Renal cortex interstitium (tissue), 11 donors: Measurements from ENCODE around the gene MTCL3.
A peak's percentile ranks its signal among the peaks of the same experiment; 100 is the strongest.

Experiments used
- DNase-seq, 11 donors: peaks; one replicate each; pipeline ENCODE4 v3.0.0-alpha.2; 2013; ENCODE audit warnings: low read depth in 9 of 11, low spot score in 4 of 11; ENCODE audit errors: extremely low read depth in 1 of 11

Gene MTCL3

DNA sequence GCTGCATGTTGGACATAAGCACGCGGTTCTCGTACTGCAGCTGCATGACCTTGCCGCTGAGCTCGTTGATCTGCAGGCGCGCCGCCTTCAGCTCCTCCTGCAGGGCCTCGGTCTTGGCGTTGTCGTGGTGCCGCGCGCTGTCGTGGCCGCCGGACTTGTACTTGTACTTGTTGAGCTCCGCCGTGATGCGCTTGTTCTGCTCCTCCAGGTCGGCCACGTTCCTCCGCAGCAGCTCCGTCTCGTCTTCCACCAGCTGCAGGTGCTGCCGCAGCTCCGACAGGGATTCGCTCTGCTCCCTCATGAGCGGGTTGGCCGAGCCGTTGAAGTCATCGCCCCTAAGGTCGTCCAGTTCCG is 43.3 kb downstream of the MTCL3 start:
- no peak for DNase-seq

- no peak for DNase-seq
Observed at GRCh38 chr6:127475135-127475822, 43.9 kb downstream of the MTCL3 start.

DNA sequence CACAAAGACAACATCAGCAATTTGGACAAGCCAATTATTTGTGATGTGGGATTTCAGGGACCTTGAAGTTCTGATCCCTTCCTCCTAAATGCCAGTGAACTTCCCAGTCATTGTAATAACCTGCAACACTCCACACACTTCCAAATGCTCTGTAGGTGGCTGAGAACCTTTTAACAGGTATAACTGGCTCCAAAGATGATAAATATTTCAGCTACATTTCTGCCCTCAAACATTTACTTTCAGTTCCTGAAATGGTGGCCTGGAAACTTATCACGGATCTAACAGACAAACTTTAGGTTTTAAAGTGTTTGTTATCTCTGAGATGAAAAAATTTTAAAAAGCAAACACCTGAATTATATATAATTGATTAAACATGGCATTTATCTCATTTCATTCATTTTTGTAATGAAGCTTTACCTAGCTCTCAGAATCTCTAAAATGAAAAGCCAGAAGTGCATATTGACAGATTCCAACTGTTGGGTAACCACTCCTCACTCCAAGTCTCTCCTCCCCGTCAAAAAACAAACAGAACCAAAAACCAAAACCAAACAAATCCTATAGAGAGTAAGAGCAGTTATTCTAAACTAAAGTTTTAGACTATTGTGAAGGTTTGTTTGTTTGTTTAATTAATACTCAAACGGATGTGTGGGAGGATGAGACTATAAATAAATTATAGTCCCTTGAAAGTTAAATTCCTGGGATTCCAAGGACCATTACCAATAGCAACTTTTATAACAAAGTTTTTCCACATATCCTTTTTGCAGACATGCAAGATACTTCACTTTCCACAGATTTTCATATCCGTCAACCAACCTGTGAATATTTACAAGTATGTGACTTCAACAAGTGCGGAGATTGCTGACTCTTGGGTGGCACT is 47.5 kb downstream of the MTCL3 start:
- no peak for DNase-seq

- DNase-seq, result no peak
Observed at GRCh38 chr6:127468936-127469335, 50.2 kb downstream of the MTCL3 start.

DNA sequence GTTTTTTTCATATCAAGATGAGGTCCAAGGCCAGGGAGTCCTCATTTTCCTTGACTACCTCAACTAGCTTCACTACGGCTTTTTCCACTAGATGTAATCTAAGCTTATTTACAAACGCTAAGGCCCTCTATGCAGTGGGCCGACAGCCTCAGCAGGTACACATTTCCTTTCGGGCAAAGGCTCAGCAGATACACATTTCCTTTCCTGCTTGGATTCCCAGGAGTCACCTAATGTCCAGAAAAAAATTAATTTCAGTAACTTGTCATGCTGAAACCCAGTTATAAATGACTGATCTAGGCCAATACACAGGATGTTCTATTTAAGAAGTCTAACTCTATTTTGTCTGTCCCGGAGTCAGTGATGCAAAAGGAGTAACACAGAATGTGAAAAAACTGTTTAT is 52.7 kb downstream of the MTCL3 start:
- DNase-seq, result no peak

DNA sequence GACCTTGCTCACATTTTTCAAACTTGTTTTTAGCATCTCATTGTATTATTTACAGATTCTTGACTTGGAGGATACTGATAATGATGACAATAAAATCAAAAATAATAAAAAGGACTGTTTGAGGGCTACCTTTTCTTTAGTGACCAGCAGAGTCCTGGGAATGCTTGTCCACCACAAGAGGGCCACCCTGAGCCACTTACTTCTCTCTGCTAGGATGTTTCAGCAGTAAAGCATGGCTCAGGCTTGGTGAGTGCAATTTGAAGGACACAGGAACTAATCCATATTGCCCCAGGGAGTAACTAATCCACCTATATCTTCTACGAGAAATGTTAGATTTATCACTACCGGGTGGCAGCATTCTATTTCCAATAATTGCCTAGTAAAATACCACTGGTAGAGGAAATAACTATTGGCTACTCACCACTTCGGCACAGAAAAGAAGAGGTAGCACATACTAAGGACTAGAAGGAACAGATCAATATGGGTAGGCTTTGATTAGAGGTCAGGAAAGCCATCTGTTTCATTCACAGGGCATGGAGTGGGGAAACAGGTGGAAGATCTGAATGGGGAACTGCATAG is 54.2 kb downstream of the MTCL3 start:
- peak in 10 of 11 donors; percentile 23 to 52 (median 38) for DNase-seq

- no peak for DNase-seq
Observed at GRCh38 chr6:127464161-127464880, 54.8 kb downstream of the MTCL3 start.

GRCh38 chr6:127463056-127463455 is 56.1 kb downstream of the MTCL3 start:
- no peak for DNase-seq

DNA sequence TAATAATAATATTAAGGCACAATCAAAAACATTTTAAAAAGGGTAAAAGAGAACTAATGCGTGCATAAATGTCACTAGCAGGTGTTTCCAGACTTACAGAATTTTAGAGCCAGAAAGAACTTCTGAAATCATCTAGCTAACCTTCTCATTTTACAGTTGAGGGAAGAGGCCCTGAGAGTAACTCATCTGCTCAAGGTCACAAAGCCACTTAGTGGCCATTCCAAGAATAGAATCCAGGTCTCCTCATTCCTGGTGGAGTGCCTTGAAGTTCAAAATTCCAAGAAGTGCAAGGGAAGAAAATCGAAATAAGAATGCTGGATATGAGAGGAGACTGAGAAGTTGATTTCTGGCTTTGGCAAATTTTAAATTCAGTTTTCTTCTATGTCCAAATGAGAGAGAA is 56.8 kb downstream of the MTCL3 start:
- no peak for DNase-seq

DNA sequence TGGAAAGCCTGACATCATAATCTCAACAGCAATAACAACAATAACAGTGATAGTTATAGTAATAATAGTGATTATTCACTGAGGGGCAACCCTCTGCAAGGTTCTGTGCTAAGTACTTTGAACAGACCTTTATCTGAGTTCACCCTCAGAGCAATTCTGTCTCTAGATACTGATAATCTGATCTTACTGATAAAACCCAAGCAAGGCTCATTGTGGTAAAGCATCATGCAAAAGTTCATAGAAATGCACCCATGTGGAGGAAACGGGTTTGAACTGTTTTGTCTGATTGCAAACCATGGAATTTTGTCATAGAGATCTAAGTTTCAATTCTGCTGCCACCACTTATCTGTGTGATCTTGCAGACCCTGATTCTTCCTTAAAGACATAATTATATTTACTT is 58.7 kb downstream of the MTCL3 start:
- DNase-seq, result no peak

DNA sequence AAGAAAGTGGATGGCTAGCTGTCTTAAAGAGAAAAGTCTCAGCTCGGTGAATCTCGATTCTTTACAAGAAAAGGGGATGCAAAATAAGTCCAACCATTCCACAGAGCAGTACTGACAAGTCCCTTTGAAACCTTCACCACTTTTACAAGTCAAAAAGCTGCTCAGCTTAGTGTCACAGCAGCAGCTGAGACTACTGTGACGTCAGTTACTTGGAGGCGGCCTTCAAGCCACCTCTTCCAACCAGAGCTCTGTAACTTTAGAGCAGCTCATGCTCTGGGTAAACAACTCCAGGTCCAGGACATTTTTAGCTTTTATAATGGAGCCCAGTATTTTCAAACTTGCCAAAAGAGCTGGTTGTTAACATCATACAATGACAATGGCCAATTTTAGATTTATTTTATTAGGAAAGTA is 59.9 kb downstream of the MTCL3 start, which contains the start of gene KIAA0408:
TSS of gene KIAA0408 (minus strand) at position 159 of the 411 bp plus-strand sequence. CDS start 5,408 bp downstream, outside the sequence.
- peak; percentile 44 to 81 (median 63) for DNase-seq

GRCh38 chr6:127458817-127459216 is 60.3 kb downstream of the MTCL3 start:
- no peak for DNase-seq

DNA sequence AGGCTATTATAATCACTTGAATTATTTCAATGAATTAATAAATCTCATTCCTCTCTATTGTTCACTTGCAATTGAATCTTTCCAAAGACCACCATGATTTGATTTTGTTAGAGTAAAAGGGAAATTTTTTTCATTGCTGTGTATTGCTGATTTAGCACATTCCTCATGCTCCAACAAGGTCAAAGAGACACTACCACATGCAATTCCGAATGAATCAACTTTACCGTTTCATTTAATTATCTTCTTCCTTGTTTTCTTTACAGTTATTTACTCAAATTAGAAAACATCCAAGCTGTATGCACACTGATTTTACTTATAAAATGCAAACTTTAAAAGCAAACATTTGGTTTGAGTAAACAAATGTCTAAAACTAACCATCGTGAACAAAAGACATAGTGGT is 60.9 kb downstream of the MTCL3 start:
- DNase-seq, result no peak

DNA sequence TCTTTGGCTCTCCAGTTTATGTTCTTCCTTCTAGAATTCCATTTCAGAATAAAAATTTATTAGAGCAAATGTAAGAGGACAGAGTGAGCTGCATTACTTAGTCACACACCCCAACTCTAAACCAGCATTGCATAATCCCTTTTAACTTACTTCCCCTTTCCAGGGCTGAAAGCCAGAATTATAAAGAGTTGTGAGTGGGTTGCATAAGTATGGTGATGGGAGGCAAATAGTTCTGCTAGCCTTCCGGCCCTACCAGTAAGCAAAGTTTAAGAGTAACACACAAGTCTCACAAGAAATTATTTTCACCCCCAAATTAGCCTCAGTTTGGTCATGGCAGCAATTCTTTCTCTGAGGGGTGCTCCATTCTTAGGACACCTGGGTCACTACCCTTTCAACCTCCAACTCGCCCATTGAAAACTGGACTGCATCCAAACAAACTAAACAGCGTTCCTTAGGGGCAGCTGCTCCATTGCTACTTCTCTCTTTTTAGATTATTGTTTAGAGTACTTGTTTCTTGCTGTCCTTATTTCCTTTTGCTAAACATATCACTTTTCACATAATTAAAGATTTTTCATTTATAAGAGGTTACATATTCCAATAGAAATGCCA is 61.6 kb downstream of the MTCL3 start:
- no peak for DNase-seq

DNA sequence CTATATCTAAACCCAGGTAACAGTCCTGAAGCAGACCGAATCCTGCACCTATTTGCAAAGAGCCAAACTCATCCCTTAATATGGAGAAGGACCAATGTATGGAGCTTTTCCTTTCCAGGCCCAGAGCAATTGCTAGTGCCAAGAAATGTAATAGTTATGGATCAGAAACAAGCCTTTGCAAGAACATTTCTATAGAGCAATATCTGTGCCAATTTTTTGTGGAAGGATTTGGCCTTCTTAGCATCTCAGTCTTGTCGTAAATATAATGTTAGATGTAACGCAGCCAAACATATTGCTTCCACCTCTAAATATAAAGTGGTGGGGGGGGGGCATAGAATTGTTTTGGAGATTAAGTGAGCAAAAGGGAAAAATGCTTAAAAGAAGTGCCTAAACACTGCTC is 62.7 kb downstream of the MTCL3 start:
- DNase-seq, result no peak

GRCh38 chr6:127453845-127454619 is 65.1 kb downstream of the MTCL3 start:
- no peak for DNase-seq

GRCh38 chr6:127452803-127453202 is 66.3 kb downstream of the MTCL3 start:
- no peak for DNase-seq

GRCh38 chr6:127451388-127451787 is 67.7 kb downstream of the MTCL3 start:
- DNase-seq, result no peak
